Occipital lobe (tissue), 2 donors: ENCODE results near the gene IGSF23. TPM values are rescaled to one million over a fixed set of nuclear protein-coding genes. Genes with fewer than 3 reads are reported as not detected.

Experiments
- small RNA-seq: library from RNA; depleted of rRNA; stranded (forward); fragments of <200 nt; gene quantifications from one replicate; pipeline ENCODE3, GENCODE V24; 2014
- total RNA-seq: library from RNA; depleted of rRNA; stranded (reverse); fragments of >200 nt; gene quantifications from one replicate; pipeline ENCODE4 v1.2.3, GENCODE V29; 2014

IGSF23 gene
- total RNA-seq, 1 donor from 2014 or later = not detected

Small RNA genes within 50 kb of the gene (small RNA-seq; reads per million reads assigned to genes)
- not detected for gene AC243964.1

Other genes starting within 250 kb of the IGSF23 start
- gene ZNF285, start 212.0 kb upstream of the IGSF23 start, total RNA-seq = 36.3 TPM
- 23.1 TPM for gene ZNF229, start 165.1 kb upstream of the IGSF23 start, total RNA-seq
- 19.5 TPM for gene ZNF180, start 113.0 kb upstream of the IGSF23 start, total RNA-seq
- not detected for gene CEACAM20, start 83.9 kb upstream of the IGSF23 start, total RNA-seq
- 26.5 TPM for gene PVR, start 30.3 kb downstream of the IGSF23 start, total RNA-seq
- gene CEACAM19, start 57.9 kb downstream of the IGSF23 start, total RNA-seq = 2.0 TPM
- gene CEACAM16, start 85.6 kb downstream of the IGSF23 start, total RNA-seq = not detected
- gene BCL3, start 135.1 kb downstream of the IGSF23 start, total RNA-seq = not detected
- gene CBLC, start 164.3 kb downstream of the IGSF23 start, total RNA-seq = not detected
- 2.3 TPM for gene BCAM, start 195.5 kb downstream of the IGSF23 start, total RNA-seq
- gene NECTIN2, start 232.7 kb downstream of the IGSF23 start, total RNA-seq = 29.2 TPM